Measurements from ENCODE around the gene HOXD1. TPM values are rescaled to one million over a fixed set of nuclear protein-coding genes. Genes with fewer than 3 reads are reported as not detected.

The HOXD1 gene
- total and polyA plus RNA-seq, 5 experiments from 2014 or later, result not detected

DNA sequence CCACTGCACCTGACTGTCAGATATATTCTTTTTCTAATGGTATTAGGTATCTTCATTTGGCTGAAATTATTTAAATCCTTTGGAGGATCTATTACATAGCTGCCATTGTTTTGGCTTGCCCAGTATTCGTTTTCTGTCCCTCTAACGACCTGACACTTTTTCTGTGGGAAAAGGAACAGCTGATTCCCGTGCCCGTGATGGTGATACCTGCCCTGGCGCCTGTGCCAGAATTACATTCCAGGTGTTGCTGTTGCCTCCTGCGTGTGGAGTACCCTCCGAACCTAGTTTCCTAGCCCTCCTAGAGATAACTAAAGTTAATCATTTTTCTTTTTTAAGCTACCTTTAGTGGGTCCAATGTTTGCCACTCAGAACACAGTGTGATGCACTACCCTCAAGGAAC lies 14.0 kb downstream of the HOXD1 start:
- no peak for DNase-seq
- POLR2A ChIA-PET, result no interaction called here
- no peak for ATAC-seq
- peaks cover 13 to 36% (median 23%) of the 10 kb centered on the region in 5 donors for H3K27me3 Mint-ChIP-seq
- peaks cover 0 to 9% (median 0%) of the 10 kb centered on the region in 3 donors for H3K36me3 Mint-ChIP-seq
- no peaks in the 10 kb centered on the region for H3K4me1 Mint-ChIP-seq
- no peak overlapping the region for H3K4me3 Mint-ChIP-seq
- H3K9me3 Mint-ChIP-seq, result peaks cover 0 to 10% (median 0%) of the 10 kb centered on the region in 9 donors
- no peak overlapping the region for H3K27ac Mint-ChIP-seq

DNA sequence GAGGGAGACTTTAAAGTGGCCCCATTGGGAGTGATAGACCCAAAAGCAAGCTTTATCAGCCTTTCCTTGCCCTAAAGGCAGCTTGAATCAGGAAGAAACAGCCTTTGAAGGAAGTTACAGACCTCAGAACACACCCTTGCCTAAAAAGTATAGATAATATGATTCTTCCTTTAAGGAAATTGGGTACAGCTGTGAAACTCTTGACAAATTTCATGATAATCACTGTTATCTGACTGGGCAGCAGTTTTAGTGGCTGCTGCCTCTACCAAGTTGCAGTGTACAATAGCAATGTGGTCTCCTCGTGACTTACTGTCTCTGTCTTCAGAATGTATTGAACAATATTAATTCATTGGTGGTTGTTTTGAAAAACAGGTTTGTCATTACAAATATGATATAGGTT lies 16.7 kb downstream of the HOXD1 start:
- H3K4me1 Mint-ChIP-seq, result no peaks in the 10 kb centered on the region

DNA sequence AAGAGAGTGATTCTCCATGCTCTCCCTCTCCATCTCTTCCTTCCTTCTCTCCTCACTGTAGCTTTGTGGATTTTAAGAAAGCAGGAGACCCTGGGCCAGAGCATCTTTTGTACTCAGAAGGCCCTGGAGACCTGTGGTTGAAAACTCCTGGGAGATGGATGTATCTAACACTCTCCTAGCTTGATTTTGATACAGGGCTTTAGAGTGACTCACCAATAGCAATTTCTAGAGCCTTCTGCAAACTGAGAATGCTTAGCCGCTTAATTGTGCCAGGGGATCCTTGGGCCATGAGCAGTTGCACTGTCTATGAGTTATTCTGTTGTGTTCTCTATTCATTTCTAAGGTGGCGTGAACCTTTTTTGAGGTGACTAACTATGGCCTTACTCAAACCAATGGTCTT lies 17.7 kb downstream of the HOXD1 start:
- ATAC-seq, result no peak
- peaks cover 0 to 10% (median 0%) of the 10 kb centered on the region in 9 donors for H3K9me3 Mint-ChIP-seq
- peaks cover 0 to 4% (median 0%) of the 10 kb centered on the region in 3 donors for H3K36me3 Mint-ChIP-seq
- H3K4me1 Mint-ChIP-seq, result no peaks in the 10 kb centered on the region
- H3K4me3 Mint-ChIP-seq, result no peak overlapping the region
- H3K27me3 Mint-ChIP-seq, result peaks cover 12 to 45% (median 24%) of the 10 kb centered on the region in 5 donors
- DNase-seq, result no peak
- POLR2A ChIA-PET, result no interaction called here
- H3K27ac Mint-ChIP-seq, result peak overlapping the region in 1 of 10 donors; percentile 34

More for the DNA sequence above, 16.7 kb downstream of the HOXD1 start:
- Mint-ChIP-seq H3K4me3 (no peak overlapping the region), H3K36me3 (peaks cover 0 to 4% (median 0%) of the 10 kb centered on the region in 3 donors), H3K9me3 (peaks cover 0 to 10% (median 0%) of the 10 kb centered on the region in 9 donors), H3K27me3 (peaks cover 7 to 35% (median 24%) of the 10 kb centered on the region in 5 donors), H3K27ac (no peak overlapping the region)
- ATAC-seq, result no peak
- no peak for DNase-seq
- POLR2A ChIA-PET, result no interaction called here

DNA sequence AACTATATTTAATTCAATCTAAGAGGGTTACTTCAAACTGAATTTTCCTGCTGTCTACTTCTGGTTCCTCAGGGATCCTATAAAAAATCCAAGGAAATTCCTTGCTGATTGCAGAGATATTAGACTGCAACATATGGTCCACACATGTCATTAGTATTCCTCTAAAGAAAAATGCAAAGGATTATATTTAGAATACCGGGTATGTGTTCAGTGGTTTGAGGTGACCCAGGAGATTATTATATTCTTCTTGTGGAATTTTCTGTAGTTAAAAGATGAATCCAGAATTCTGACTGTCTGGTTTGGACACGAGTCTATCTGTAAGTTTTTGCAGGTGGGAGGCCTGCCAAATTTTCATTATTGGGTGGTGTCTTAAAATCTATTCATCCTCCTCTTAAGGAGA lies 18.2 kb downstream of the HOXD1 start:
- Mint-ChIP-seq H3K27me3 (peaks cover 14 to 51% (median 25%) of the 10 kb centered on the region in 5 donors), H3K4me3 (no peak overlapping the region), H3K4me1 (no peaks in the 10 kb centered on the region), H3K27ac (no peak overlapping the region), H3K9me3 (peaks cover 0 to 10% (median 0%) of the 10 kb centered on the region in 9 donors), H3K36me3 (peaks cover 0 to 4% (median 0%) of the 10 kb centered on the region in 3 donors)
- no peak for DNase-seq
- POLR2A ChIA-PET, result no interaction called here
- ATAC-seq, result no peak

DNA sequence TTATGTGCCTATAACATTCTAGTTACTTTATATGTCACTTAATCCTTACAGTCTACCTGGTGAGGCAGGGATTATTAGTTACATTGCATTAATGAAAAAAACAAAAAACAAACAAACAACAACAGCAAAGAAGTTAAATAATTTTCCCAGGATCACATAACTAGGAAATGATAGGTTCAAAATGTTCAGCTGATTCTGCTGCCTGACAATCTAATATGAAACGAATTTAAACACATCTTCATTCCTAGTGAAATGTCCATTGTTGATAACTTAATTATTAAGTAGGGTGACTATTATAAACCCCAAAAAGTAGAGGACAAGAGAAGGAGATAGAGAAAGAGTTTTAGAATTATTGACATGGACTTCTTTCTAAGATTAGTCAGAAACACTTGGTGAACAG lies 22.6 kb downstream of the HOXD1 start:
- POLR2A ChIA-PET, result no interaction called here
- H3K4me3 Mint-ChIP-seq, result no peak overlapping the region
- H3K9me3 Mint-ChIP-seq, result no peaks in the 10 kb centered on the region
- no peak overlapping the region for H3K27ac Mint-ChIP-seq
- peaks cover 10 to 36% (median 18%) of the 10 kb centered on the region in 5 donors for H3K27me3 Mint-ChIP-seq
- ATAC-seq (no peak), DNase-seq (no peak)
- no peaks in the 10 kb centered on the region for H3K36me3 Mint-ChIP-seq
- H3K4me1 Mint-ChIP-seq, result no peaks in the 10 kb centered on the region

DNA sequence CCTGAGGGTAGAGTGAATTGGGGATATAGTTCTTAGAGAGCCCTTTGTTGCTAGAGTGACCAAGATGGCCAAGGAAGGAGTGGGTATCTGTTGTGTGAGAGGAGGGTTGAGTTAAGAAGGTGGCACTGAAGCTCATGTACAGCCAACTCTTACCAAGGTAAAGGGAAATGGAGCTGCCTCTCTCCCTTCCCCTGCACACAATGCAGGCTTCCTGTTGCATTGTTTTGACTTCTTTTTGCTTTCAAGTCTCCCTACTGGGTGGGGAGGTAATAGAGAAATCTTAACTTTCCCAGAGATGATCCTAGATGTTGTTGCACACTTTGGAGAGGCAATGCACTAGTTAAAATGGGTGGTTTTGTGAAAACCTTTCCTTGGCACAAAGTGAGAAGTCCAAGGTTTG lies 23.8 kb downstream of the HOXD1 start:
- POLR2A ChIA-PET, result no interaction called here
- no peaks in the 10 kb centered on the region for H3K36me3 Mint-ChIP-seq
- no peaks in the 10 kb centered on the region for H3K4me1 Mint-ChIP-seq
- H3K9me3 Mint-ChIP-seq, result no peaks in the 10 kb centered on the region
- peaks cover 10 to 36% (median 16%) of the 10 kb centered on the region in 5 donors for H3K27me3 Mint-ChIP-seq
- no peak for DNase-seq
- no peak overlapping the region for H3K4me3 Mint-ChIP-seq
- no peak for ATAC-seq
- no peak overlapping the region for H3K27ac Mint-ChIP-seq

DNA sequence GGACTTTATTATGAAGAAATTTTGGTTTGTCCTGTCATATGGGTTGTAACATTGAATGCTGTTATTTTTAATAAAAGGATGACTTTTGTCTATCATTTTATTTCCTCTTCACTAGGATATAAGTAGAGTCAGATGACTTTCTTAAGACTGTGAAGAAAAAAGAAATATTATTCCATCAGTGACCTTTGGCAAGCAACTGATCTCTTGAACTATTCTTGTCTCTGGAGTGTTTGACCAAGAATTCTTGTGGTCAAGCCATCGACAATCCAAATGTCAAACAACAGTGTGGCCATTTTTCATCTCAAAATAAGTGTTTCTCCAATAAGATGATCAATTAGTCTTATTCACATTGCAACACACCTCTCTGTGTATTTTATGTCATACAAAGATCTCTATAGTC lies 24.9 kb downstream of the HOXD1 start:
- ATAC-seq (no peak), DNase-seq (no peak)
- no peak overlapping the region for H3K27ac Mint-ChIP-seq
- H3K4me1 Mint-ChIP-seq, result no peaks in the 10 kb centered on the region
- no peaks in the 10 kb centered on the region for H3K9me3 Mint-ChIP-seq
- H3K36me3 Mint-ChIP-seq, result no peaks in the 10 kb centered on the region
- POLR2A ChIA-PET, result no interaction called here
- H3K27me3 Mint-ChIP-seq, result peaks cover 10 to 36% (median 16%) of the 10 kb centered on the region in 5 donors
- H3K4me3 Mint-ChIP-seq, result no peak overlapping the region

DNA sequence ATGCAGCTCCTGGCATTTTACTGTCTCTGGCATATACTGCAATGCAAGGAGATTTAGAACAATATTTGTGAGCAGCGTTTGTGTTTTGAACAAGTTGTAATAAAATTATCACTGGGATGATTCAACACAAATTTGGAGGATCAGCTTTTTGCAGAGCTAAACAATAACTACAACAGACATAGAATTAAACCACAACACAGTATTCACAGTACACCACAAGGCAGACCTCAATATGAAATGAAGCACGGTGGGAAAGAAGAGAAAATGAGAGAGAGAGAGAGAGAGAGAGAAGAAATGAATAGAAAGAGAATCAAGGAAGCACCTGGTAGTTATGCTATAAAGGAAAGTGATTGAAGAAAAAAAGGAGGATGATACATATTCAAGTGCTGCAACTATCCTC lies 39.4 kb downstream of the HOXD1 start:
- H3K4me3 Mint-ChIP-seq, result no peak overlapping the region
- ATAC-seq (no peak), DNase-seq (no peak)
- H3K4me1 Mint-ChIP-seq, result no peaks in the 10 kb centered on the region
- H3K27me3 Mint-ChIP-seq, result peaks cover 23 to 86% (median 45%) of the 10 kb centered on the region in 5 donors
- peaks cover 0 to 3% (median 0%) of the 10 kb centered on the region in 9 donors for H3K9me3 Mint-ChIP-seq
- peaks cover 0 to 6% (median 0%) of the 10 kb centered on the region in 3 donors for H3K36me3 Mint-ChIP-seq
- H3K27ac Mint-ChIP-seq, result no peak overlapping the region
- POLR2A ChIA-PET, result no interaction called here

DNA sequence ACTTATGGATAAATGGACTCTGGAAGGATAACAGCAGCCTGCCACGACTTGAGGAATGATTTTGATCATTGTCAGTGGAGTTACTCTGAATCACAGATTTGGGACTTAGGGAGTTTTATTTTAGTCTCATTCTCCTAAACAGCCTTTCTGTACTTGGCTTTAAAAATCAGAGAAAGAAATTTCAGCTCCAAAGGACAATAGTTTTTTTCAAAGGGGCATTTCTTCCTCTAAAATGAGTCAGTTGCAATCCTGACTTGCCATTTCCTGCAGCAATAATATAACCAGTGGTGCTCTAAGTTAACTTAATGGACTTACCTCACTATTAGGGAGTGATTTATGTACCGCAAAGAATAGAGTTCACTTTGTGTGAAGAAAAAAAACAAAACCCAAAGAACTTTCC lies 45.7 kb downstream of the HOXD1 start:
- Mint-ChIP-seq H3K4me1 (no peaks in the 10 kb centered on the region), H3K9me3 (peaks cover 0 to 3% (median 0%) of the 10 kb centered on the region in 9 donors), H3K4me3 (no peak overlapping the region), H3K27ac (no peak overlapping the region), H3K27me3 (peaks cover 16 to 50% (median 32%) of the 10 kb centered on the region in 5 donors), H3K36me3 (no peaks in the 10 kb centered on the region)
- POLR2A ChIA-PET, result interaction anchor here (0.7 kb wide), 1 partner anchor 41 kb away, joined by 6 read pairs; no protein-coding TSS in a partner anchor
- DNase-seq, result no peak
- no peak for ATAC-seq

DNA sequence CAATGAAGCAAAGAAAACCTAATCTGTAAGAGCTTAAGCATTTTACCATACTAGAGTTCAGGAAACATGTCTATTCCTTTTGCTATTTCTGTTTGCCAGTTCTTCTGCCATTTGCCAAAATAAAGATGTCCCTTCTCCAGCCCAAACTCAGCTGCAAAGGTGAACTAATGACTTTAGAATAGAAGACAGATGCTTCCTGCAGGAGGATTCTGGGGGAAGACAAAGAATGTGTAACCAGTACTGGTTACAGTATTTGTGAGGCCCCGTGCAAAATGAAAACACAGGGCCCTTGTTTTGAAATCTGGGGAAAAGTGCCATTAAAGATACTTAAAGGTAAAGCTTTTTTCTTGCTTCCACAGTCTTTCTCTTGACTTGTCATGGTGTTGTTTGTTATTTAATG lies 46.5 kb downstream of the HOXD1 start:
- no peak for ATAC-seq

DNA sequence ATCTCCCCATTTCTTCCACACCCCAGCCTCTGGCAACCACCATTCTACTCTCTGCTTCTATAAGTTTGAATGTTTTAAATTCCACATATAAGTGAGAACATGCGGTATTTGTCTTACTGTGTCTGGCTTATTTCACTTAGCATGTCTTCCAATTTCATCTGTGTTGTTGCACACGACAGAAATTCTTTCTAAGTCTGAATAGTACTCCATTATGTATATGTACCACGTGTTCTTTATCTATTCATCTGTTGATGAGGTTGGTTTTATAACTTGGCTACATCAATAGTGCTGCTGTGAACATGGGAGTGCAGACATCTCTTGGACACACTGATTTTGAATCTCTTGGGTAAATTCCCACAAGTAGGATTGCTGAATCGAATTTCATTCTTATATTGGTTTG lies 49.0 kb downstream of the HOXD1 start:
- ATAC-seq (no peak), DNase-seq (no peak)
- H3K27ac Mint-ChIP-seq, result peak overlapping the region in 1 of 10 donors; percentile 3
- no peaks in the 10 kb centered on the region for H3K4me1 Mint-ChIP-seq
- no peaks in the 10 kb centered on the region for H3K9me3 Mint-ChIP-seq
- no peak overlapping the region for H3K4me3 Mint-ChIP-seq
- no peaks in the 10 kb centered on the region for H3K36me3 Mint-ChIP-seq
- POLR2A ChIA-PET, result no interaction called here
- peaks cover 17 to 36% (median 29%) of the 10 kb centered on the region in 5 donors for H3K27me3 Mint-ChIP-seq

More for the DNA sequence above, 46.5 kb downstream of the HOXD1 start:
- POLR2A ChIA-PET, result no interaction called here
- Mint-ChIP-seq H3K9me3 (peaks cover 0 to 3% (median 0%) of the 10 kb centered on the region in 9 donors), H3K36me3 (no peaks in the 10 kb centered on the region), H3K4me1 (no peaks in the 10 kb centered on the region), H3K27ac (no peak overlapping the region), H3K4me3 (no peak overlapping the region), H3K27me3 (peaks cover 16 to 50% (median 33%) of the 10 kb centered on the region in 5 donors)
- no peak for DNase-seq

DNA sequence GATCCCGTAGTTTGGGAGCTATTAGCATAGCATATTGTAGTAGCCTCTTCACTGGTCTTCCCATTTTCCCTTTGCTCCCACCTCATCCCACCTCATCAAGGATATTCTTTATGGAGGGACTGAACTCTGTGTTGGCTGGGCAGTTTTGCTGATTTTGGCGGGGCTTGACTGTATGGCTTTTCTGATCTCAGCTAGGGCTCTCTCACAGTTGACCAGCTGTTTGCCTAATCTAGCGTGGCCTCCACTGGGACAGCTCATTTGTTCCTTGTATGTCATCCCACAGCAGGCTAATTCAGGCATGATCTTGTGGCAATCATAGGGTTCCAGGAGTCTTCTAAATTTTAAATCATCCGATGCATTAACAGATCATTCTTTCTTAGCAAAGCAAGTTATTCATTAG lies 50.6 kb downstream of the HOXD1 start:
- no peaks in the 10 kb centered on the region for H3K9me3 Mint-ChIP-seq
- H3K27me3 Mint-ChIP-seq, result peaks cover 17 to 36% (median 30%) of the 10 kb centered on the region in 5 donors
- no peaks in the 10 kb centered on the region for H3K36me3 Mint-ChIP-seq
- POLR2A ChIA-PET, result no interaction called here
- DNase-seq, result no peak
- no peak for ATAC-seq
- no peak overlapping the region for H3K4me3 Mint-ChIP-seq
- H3K4me1 Mint-ChIP-seq, result no peaks in the 10 kb centered on the region
- H3K27ac Mint-ChIP-seq, result no peak overlapping the region

DNA sequence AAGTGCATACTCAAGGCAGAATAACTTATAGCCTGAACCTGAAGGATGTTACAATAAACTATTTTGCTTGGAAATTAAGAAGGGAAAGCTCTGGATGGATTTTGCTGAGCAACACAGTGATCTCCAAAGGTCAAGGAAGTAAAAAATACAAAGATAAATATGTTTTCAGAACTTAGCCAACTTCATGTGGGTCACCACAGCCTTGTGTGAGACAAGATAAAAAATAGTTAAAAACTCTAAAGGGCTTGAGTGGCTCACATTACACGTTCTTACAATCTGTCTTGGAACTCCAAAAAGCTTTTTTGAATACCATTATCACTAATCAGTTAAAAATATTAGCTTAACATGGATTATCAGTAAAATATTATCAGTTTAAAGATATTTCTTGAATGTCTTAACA lies 51.8 kb downstream of the HOXD1 start:
- Mint-ChIP-seq H3K36me3 (no peaks in the 10 kb centered on the region), H3K4me1 (no peaks in the 10 kb centered on the region), H3K4me3 (no peak overlapping the region), H3K27ac (no peak overlapping the region), H3K9me3 (no peaks in the 10 kb centered on the region), H3K27me3 (peaks cover 17 to 34% (median 30%) of the 10 kb centered on the region in 5 donors)
- ATAC-seq, result no peak
- no peak for DNase-seq
- POLR2A ChIA-PET, result no interaction called here
